Stimulated activated CD8-positive, alpha-beta memory T cell treated with anti-CD3 and anti-CD28 coated beads, Interleukin-2, amount 100 ng/mL, for 48 hours (primary cell): ENCODE results near the gene SH3BP2.

Source experiments
- DNase-seq, 2 donors: peaks; one replicate each; pipeline ENCODE4 v3.0.0-alpha.2; 2020; ENCODE audit warnings: low read depth in 2 of 2

The SH3BP2 gene

GRCh38 chr4:2819244-2820215 lies 26.6 kb downstream of the SH3BP2 start:
- no peak for DNase-seq

DNA sequence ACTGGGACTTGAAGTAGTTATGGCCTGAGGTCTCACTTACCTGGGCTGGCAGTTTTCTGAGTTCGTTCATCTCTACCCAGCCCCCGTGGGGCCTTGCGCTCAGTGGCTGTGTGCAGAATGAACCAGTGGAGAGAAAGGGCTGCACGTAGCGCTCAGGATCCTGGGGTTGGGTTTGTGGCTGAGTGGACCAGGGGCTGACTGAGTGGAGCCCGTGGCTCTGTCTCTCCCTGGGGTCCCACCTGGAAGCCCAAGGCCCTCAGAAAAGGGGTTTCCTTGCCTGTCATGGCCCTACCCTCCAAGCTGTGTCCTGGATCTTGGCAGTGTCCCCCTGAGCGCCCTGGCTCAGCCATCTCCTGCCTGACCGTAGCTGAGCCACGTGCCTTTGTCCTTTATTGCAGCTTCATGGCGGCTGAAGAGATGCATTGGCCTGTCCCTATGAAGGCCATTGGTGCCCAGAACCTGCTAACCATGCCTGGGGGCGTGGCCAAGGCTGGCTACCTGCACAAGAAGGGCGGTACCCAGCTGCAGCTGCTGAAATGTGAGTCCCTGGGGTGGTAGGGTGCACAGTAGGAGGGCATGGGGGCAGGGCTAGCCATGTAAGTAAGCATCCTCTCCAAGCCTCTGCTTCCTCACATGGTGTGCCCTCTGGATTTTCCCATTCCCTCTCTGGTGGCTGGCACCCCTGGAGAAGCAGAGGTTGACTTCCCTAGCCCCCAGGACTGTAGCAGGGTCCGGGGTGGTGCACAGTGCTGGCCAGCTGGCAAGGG lies 27.5 kb downstream of the SH3BP2 start:
- no peak for DNase-seq

GRCh38 chr4:2822461-2823300 lies 29.8 kb downstream of the SH3BP2 start:
- no peak for DNase-seq

GRCh38 chr4:2823301-2823670 lies 30.4 kb downstream of the SH3BP2 start:
- no peak for DNase-seq

- no peak for DNase-seq
Observed at GRCh38 chr4:2823671-2824328, 30.9 kb downstream of the SH3BP2 start.

GRCh38 chr4:2824329-2824835 lies 31.5 kb downstream of the SH3BP2 start:
- no peak for DNase-seq

GRCh38 chr4:2824836-2825381 lies 32.0 kb downstream of the SH3BP2 start:
- no peak for DNase-seq

DNA sequence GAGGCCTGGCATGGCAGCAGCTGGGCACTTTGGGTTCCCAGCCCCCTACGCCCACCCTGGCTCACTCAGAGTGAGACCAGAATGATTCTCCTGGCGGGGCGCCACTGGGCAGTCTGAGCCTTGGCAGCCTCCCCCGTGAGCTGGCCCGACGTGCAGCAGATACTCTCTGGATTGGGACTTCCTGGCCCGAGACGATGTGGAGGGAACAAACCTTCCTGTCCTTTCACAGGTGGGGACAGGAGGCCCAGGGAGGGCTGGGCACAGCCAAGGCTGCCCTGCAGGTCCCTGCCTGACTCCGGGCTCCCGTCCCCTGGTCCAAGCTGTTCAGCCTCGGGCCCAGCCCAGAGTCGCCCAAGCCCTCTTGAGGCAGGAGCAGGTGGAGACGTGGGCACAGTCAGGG lies 32.9 kb downstream of the SH3BP2 start:
- no peak for DNase-seq

GRCh38 chr4:2827071-2827873 lies 34.4 kb downstream of the SH3BP2 start:
- no peak for DNase-seq

DNA sequence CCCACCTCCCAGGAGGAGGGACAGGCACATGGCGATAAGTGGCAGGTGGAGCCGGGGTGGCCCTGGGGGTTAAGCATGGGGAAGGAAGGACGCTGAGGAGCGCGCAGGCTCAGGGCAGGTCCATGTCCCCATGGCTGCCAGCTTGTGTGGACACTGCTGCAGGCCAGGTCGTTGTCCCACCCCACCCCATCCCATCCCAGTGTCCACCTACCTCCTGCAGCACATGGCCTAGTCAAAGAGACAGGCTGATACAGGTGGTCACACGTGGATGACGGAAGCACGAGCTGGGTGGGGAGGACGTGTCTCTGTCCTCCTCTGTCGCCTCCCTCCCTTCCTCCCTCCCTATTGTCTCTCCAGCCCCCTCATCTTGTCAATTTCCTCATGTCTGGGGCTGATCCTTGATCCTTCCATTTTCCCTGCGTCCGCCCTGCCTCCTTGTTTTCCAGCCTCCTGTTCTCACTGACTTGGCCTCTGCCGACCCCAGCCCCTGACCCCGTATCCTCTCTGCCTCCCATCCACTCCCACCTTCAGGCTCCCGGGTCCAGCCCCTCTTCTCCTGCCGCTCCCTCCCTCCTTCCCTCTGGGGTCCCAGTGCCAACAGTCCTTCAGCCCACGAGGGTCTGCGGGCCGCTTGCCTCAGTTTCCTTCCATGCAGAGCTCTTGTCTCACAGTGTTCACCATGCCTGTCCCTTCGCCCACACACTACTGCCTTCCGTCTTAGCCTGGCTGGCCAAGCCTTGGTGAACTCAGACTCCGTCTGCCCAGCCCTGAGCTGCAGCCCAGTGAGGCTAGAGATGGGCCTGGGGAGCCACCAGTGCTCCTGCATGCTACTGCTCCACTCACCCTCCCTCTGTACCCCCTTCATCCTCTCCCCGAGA lies 35.2 kb downstream of the SH3BP2 start:
- DNase-seq: no peak

DNA sequence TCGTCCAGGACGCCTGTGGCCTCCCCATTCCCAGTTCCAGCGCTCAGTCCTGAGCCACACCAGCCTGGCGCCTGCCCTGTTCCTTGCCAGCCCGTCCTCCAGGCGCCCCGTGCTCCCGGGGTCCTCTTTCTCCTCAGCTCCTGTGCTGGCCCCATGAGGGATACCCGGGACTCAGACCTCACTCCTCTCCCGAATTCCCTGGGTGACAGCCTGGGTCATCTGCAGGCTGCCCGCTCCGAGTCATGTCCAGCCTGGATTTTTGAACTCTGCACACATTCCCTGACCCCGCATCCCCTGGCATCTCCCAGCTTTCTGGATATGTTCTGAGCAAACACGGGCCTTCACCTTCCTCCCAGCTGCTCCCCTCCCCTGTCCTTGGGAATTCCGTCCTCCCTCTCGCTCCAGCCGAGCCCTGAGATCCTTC lies 35.9 kb downstream of the SH3BP2 start:
- no peak for DNase-seq

- DNase-seq: no peak
Observed at GRCh38 chr4:2829321-2829932, 36.5 kb downstream of the SH3BP2 start.

GRCh38 chr4:2829933-2830451 lies 37.1 kb downstream of the SH3BP2 start:
- no peak for DNase-seq

DNA sequence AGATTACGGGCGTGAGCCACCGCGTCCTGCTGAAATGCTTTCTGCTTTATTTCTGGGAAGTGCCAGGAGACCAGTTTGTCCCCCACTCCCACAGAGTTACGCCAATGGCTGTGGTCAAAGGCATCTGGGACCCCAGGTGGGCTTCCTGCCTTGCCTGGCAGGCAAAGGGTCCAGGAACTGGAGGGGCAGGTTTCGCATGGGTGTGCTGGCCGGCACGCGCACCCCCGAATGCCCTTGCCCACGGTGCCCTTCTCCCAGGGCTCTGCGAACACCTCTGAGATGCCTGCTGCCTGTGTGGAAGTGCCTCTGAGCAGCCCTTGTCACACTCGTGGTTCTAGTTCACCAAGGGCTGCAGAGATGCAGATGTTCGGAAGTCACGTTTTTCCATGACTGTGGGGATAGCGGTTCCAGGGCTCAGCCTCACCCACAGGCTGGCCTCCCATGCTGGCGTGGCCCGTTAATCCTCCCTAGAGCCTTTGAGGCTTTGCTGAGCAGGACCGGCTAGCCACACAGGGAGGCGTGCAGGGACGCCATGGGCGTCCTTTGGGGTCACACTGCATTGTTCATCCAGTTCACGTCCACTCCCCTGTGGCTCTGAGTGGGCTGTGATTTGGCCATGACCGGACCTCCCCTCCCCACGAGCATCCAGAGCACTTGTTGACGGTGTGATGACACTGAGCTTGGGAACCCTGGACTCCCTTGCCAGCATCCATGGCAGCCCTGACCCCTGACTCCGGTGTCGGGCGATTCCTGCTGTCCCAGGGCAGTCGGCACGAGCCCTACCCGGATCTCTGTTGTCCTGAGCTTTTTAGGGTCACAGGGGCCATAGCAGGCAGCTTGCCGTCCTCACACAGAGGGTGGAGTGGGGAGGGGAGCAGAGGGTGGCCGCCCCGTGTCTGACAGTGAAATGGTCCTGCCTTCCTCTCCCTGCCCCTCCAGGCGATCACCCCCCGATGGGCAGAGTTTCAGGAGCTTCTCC lies 38.0 kb downstream of the SH3BP2 start:
- DNase-seq: no peak

DNA sequence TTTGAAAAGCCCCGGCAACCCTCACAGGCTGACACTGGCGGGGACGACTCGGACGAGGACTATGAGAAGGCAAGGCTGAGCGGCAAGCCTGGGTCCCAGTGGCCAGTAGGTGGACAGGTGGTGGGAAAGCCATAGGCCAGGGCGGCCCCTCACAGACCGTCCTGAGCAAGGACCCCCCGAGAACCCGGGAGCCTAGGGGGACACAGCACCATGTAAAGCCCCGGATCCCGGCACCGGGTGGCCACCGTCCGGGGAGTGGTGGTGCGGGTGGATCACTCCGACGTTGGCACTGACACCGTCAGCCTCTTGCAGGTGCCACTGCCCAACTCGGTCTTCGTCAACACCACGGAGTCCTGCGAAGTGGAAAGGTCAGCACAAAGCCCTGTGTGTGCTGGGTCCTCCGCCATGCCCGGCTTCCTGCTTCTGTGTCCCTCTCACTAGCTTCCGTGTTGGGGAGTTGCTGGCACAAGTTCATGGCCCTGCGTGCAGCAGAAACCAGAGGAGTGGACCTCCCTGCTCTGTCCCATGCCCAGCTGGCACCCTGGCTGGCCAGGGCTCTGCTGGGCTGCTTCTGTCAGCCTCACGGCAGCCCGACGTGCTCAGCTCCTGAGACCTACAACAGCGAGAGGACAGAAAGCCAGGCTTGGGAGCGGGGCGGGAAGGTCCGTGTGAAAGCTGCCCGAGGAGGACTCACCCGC lies 38.9 kb downstream of the SH3BP2 start:
- no peak for DNase-seq

GRCh38 chr4:2832309-2832980 lies 39.6 kb downstream of the SH3BP2 start:
- DNase-seq: no peak
